Endothelial cell of hepatic sinusoid (primary cell): Measurements from ENCODE around the gene MROH7.
"Not testable (repeated sequence)": the region's sequence is repeated elsewhere in the genome, so short reads cannot be mapped to it uniquely, and the experiment has no call there.

ENCODE experiments used
- in situ Hi-C: cut with HindIII; loops from 2 replicates; pipeline ENCODE4 v1.10.0; 2017; ENCODE audit warnings: low sequenced_read_pairs

The MROH7 gene

DNA sequence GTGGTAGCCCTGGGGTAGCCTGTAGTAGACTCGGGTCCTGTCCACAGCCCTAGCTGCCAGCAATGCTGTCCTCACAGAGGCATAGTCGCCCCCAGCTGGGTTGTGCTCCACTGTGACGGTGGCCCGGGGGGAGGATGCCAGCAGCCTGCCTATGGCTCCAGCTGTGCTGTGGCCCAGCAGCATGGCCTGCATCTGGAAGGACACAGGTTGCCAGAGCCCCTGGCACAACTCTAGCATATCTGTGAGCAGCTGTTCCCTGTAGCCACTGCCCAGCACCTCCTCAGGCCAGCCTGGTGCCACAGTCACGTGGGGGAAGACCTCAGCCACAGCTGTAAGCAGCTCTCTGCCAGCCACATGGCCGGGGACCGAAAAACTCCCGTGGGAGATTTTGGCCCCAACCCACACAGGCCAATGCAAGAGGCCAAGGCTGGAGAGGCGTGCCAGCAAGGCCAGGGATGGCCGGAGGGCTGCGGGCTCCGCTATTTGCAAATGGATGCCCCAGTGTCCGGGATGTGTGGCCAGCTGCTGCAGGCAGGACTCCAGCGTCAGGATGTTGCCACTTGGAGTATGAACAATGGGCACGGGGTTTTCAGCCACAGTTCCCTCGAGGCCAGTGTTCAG, 32.2 kb upstream of the MROH7 start:
- in situ Hi-C loops = no loop called here

DNA sequence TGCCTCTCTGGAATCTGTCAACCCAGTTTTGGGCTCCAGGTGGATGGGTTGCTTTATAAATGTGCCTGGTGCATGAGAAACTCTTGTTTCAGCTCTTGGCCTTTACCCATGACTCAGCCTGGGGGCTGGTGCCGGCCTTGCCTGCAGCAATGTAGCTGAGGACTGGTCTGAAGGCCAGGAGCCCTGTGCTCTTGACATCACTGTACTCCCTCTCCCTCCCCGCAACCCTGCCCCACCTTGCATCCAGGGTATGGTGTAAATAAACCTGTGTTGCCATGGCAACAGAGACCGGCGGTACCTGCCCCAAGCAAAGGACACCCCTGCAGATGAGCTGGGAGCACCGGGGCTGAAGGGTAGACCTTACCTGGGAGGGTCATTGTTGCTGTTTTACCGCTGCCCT, 31.5 kb upstream of the MROH7 start:
- in situ Hi-C loops = no loop called here

DNA sequence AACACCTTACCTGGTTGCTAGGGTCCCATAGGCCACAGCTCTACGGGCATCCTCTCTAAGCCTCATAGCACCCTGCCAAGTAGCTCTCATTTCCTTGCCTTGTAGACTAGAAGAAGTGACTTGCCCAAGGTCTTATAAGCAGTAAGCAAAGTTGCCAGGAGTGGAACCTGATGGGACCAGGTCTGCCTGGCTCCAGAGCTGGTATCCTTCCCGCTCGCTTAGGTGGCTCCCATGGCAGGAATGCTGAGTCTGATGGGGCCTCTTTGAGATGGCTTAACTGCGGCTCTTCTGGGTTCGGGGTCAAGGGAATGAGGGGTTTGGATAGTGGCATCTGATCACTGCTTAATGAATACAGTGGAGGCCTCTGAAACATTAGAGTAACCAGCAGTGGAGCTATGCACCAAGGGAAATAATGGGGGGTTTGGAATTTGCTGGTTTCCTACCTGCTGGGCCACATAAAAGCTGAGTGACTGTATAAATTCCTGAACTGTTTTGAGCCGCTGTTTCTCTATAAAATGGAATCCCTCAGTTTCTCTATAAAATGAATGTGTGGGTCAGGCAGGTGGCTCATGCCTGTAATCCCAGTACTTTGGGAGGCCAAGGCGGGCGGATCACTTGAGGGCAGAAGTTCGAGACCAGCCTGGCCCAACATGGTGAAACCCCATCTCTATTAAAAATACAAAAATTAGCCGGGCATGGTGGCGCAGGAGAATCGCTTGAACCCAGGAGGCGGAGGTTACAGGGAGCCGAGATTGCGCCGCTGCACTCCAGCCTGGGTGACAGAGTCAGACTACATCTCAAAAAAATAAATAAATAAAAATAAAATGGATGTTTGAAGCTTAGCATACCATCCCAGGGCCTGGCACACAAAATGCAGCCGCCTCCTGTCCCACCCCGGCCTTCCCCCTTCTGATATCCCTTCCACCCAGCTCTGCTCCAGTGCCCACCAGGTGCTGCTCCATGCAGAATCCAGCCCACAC, 30.7 kb upstream of the MROH7 start:
- in situ Hi-C loops = no loop called here

DNA sequence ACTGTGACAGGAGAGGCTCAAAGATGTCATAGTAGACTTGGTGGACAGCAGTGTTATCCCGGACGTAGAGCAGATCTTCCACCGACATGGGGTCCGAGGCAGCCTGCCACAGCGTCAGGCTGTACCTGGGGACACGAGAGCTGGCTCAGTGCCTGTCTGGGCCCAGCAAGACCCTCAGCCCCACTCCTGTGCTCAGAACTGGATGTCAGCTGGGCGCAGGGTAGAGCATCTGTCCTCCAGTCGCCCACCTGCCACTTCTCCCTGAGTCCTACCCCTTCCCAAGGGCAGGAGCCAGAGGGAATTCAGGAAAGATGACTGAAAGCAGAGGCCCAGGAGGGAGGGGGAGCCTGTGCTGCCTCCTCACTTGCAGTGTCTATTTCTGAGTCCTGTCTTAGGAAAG, 30.0 kb upstream of the MROH7 start:
- in situ Hi-C loops = no loop called here

DNA sequence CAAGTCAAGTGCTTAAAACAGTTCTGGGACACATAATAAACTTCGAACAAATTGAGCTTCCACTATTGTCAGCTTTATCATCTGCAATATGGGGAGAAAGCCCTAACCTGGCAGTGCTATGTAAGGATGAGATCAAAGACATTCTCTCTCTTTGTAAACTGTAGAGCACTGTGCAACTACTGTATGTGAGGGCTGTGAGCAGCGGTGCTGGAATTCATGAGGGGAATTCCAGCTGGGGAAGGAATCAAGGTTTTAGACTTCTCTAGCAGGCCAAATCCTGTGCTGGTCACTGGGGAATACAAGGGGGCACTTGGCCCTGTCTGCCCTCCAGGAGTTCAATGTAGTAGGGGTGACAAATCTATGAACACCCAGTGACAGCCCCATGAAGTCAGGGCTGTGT, 27.6 kb upstream of the MROH7 start:
- in situ Hi-C loops = no loop called here

DNA sequence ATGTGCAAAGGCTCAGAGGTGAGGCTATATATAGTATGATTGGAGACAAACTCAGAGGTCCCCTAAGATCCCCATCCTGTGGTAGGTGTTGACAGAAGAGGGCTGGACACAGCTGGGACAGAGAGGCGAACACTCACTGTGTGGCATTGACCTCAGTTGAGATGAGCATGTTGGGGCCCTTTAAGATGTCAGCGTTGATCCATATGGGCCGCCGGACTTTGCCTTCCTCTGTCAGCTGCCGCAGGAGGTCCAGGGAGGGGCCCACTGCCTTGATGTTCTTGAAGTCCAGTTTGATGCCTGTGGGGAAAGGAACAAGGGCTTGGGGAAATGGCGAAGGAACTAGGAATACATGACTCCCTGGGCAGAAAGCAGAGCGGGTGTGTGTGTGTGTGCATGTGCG, 27.0 kb upstream of the MROH7 start:
- in situ Hi-C loops = no loop called here

DNA sequence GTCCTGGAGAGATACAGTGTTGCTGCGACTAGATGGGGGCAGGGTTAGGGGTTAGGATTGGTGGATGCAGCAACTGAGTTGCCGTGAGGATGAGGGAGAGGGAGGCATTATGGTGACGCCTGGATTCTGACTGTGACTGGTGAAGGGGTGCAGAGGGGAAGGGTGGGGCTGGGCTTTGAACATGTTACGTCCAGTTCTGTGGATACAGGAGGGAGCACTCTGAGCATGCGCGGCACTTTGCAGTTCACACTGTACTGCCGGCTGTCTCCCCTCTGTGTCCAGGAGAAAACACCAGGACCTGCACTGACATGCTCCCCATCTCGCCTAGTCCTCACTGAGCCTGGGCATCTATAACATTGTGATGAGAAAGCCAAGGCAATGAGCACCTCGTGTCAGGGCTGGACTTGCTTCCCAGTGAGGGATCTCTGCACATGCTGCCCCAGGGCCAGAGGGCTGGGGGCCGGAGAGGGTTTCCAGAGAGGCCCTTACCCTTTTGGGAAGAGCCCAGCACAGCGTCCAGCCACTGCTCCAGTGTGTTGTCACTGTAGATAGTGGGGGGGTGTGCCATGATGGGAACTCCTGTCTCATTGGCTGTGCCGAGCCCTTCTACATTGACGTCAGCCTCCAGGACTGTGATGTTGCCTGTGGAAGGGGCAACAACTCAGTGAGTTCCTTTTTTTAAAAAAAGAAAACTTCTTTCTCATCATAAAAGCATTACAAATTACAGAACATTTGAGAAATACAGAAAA, 25.9 kb upstream of the MROH7 start:
- in situ Hi-C loops = no loop called here

DNA sequence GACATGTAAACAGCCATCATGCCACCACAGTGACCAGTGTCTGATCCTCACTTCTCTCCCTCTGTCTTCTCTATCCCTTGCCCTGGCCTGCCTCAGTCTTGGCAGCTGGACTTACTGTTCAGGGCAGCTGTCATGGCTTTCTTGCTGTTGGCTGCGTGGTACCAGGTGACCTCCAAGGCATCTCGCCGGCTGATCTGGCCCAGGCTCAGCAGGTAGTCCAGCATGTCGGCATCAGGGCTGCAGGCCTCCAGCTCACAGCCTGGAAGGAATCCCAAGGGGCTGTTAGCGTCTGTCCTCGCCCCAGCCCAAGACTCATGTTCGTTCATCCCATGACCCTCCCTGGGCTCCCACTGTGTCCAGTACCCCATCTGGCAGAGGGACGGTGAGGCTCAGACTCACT, 21.8 kb upstream of the MROH7 start:
- in situ Hi-C loops = loop anchor here (5.0 kb wide), 1 partner anchor 48 kb away; no protein-coding TSS in a partner anchor

DNA sequence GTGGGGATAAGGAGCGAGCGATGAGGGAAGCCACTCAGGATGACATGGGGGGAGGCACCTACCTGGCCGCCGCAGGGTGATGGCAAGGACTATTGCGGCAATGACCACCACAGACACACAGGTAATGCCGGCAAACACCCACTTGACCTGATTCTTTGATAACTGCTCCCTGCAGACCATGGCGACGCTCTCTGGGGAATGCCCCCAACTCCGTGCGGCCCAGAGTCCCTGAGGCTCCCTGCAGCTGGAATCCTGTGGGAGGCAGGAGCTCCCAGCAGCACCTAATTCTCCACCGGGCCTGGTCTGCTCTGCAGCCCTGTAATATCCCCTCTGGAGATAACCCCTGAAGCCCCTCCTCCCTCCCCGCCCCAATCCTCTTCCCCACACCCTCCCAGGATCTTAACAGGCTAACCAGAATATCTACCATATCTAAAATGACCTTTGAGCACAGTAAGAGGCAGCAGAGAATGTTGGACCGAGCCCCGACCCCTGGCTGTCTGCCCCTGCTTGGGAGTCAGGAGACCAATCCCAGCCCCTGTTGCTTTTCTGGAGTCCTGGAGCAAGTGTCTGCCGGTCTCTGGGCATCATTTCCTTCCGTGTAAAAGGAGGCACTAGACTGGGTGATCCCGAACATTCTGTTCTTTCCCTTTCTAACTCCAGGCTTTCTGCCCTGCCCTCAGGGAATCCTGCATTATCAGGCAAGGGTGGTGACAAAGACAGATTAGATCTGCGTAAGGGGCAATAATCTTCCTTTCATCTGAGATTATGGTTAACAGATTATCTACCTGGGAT, 18.2 kb upstream of the MROH7 start, which contains the start of gene FAM151A:
TSS of gene FAM151A (minus strand) at position 310 of the 792 bp plus-strand sequence. CDS start at position 180, 130 bp downstream.
- in situ Hi-C loops = loop anchor here (5.0 kb wide), 1 partner anchor 44 kb away; no protein-coding TSS in a partner anchor

DNA sequence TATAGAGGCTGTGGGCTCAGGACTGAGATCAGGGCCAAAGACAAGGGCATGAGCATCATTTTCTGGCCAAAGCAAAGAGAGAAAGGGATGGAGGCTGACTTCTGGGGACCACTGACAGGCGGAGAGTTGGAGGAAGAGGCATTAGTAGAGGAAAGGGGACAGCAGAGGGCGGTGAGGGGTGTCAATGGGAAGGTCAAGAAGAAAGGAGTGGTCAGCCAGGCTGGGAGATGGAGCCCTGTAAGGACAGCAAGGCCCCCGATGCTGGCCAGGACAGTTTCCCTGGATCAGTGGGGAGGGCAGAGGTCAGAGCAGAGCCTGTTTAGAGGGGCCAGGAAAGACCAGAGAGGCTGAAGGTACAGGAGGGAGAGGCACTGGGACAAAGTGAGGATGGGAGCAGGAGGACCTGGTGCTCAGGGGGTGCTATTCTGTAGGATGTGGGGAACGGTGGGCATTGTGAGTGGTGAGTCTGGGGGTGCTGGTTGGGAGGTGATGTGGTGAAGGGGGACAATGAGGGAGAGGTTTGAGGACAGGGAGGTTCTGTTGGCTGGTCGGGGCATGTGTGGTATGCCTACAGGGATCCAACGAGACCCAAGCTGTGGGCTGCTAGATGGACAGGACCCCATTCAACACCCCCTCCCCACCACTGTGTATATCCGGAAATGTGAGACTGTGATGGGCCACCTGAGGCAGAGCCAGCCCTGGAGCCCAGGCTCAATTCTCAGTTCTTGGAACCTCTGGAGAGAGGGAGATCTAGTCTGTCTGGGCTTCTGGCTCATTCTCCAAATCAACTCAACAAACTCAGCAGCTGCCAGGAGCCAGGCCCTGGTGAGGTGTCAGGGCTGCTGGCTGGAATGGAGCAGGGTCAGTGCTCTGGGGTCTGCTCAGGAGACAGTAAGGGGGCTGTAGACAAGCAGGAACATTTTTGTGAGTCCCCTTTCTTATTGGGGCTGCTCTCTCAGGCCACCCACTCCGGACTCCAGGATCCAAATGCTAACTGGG, 16.8 kb upstream of the MROH7 start:
- in situ Hi-C loops = loop anchor here (5.0 kb wide), 1 partner anchor 43 kb away; no protein-coding TSS in a partner anchor

DNA sequence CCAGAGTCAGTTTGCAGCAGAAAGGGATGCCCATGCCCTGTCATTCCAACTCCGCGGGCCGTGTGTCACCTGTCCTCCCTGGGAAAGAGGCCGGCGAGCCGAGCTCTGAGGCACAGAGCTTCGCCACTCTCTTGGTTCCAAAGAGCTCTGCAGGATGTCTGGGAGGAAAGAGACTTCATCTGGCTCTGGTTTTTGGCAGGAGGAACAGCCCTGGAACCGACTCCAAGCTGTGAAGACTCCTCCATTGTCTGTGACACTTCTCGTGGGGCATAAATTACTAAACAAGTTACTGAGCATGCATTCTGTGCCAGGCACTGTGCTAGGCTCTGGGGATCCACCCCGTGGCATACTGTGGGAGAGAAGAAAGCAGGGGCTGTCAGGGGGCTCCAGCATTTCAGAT, 14.4 kb upstream of the MROH7 start:
- in situ Hi-C loops = no loop called here

DNA sequence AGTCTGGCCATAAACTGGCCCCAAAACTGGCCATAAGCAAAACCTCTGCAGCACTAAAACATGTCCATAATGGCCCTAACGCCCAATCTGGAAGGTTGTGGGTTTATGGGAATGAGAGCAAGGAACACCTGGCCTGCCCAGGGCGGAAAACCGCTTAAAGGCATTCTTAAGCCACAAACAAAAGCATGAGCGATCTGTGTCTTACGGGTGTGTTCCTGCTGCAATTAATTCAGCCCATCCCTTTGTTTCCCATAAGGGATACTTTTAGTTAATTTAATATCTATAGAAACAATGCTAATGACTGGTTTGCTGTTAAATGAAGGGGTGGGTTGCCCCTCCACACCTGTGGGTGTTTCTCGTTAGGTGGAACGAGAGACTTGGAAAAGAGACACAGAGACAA, 5.8 kb upstream of the MROH7 start:
- in situ Hi-C loops = not testable (repeated sequence)

DNA sequence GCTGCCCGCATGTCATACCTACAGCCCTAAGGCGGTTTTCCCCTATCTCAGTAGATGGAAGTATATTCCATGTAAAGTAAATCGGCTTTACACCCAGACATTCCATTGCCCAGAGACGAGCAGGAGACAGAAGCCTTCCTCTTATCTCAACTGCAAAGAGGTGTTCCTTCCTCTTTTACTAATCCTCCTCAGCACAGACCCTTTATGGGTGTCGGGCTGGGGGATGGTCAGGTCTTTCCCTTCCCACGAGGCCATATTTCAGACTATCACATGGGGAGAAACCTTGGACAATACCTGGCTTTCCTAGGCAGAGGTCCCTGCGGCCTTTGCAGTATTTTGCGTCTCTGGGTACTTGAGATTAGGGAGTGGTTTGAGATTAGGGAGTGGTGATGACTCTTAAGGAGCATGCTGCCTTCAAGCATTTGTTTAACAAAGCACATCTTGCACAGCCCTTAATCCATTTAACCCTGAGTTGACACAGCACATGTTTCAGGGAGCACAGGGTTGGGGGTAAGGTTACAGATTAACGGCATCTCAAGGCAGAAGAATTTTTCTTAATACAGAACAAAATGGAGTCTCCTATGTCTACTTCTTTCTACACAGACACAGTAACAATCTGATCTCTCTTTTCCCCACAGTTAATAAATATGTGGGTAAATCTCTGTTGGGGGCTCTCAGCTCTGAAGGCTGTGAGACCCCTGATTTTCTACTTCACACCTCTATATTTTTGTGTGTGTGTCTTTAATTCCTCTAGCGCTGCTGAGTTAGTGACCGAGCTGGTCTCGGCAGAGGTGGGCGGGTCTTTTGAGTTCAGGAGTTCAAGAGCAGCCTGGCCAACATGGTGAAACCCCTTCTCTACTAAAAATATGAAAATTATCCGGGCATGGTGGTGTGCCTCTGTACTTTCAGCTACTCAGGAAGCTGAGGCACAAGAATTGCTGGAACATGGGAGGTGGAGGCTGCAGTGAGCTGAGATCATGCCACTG, 4.8 kb upstream of the MROH7 start:
- in situ Hi-C loops = not testable (repeated sequence)

DNA sequence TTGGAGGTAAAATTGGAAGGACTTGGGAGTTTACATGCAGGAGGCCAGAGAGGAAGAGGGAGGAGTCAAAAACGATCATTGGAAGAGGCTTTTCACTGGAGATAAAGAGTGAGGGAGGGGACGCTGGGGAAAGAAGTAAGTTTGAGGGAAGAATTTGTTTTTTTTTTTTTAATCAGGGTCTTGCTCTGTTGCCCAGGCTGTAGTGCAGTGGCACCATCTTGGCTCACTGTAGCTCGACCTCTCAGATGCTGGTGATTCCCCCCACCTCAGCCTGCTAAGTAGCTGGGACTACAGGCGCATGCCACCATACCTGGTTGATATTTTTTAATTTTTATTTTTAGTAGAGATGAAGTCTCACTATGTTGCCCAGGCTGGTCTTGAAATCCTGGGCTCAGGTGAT, 1.2 kb upstream of the MROH7 start:
- in situ Hi-C loops = no loop called here

DNA sequence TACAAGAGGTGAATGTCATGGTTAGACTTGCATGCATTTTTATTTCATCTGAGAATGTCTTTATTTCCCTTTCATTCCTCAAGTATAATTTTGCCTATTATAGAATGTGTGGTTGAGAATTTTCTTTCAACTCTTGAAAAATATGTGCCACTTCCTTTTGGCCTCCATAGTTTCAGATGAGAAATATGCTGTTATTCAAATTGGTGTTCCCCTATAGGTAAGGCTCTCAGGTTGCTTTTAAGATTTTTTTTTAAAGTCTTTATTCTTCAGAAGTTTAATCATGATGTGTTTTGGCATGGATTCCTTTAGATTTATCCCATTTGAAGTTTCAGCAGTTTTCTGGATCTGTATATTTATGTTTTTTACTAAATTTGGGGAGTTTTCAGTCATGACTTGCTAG, 2.1 kb downstream of the MROH7 start:
- in situ Hi-C loops = no loop called here

DNA sequence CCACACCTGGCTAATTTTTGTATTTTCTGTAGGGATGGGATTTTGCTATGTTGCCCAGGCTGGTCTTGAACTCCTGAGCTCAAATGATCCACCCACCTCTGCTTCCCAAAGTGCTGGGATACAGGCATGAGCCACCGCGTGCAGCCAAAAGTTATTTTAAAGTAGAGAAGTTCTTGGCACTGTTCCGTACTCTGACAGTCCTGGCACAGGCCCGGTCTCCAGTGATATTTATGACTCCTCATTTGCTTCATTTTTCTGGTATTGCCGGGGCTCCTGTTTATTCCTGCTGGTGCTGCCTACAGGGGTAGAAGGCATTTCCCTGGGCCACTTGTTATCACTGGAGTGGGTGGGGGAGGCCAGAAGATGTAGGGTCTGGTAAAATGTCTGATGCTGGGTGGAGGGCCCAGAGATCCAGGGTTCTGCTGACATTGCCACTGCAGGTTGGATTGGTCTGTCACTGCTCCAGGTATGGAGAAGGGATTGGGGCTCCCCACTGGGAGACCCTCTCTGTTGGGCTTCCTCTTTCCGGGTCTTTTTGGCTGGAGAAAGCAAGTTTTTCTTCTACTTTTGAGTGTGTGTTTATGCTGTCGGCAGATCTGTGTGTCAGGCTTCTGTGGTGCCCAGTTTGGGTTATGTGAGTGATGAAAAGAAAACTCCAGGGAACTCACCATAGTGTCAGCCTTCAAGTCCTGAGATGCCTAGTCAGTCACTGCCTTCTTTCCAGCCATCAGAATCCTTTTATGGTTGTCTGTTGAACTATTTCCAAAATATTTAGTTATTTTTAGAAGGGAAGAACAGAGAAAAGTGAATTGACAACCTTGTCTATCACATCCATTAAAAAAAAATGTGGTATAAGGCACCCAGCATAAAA, 4.5 kb downstream of the MROH7 start:
- in situ Hi-C loops = no loop called here
